Ascending aorta (tissue), 2 donors: ENCODE results near the gene SLC8A2. TPM values are rescaled to one million over a fixed set of nuclear protein-coding genes. Genes with fewer than 3 reads are reported as not detected.
A peak's percentile ranks its signal among the peaks of the same experiment; 100 is the strongest.

Experiments
- DNase-seq, 2 donors: peaks; one replicate each; pipeline ENCODE4 v3.0.0-alpha.2; 2019; ENCODE audit warnings: low spot score in 2 of 2
- H3K27ac ChIP-seq, 2 donors: fragments of 200-600 bp; sonication (generic); one replicate each; pipeline ENCODE4 v1.5.1; 2016 to 2017; ENCODE audit warnings: mild to moderate bottlenecking in 1 of 2
- H3K27me3 ChIP-seq: fragments of 200-600 bp; sonication (generic); one replicate; pipeline ENCODE4 v1.5.1; 2017
- H3K36me3 ChIP-seq, 2 donors: fragments of 200-600 bp; sonication (generic); one replicate each; pipeline ENCODE4 v1.5.1; 2016
- H3K4me1 ChIP-seq, 2 donors: fragments of 200-600 bp; sonication (generic); one replicate each; pipeline ENCODE4 v1.5.1; 2016 to 2017; ENCODE audit warnings: mild to moderate bottlenecking in 1 of 2
- H3K4me3 ChIP-seq, 2 donors: fragments of 200-600 bp; sonication (generic); one replicate each; pipeline ENCODE4 v1.5.1; 2016 to 2017; ENCODE audit warnings: mild to moderate bottlenecking in 1 of 2
- H3K9me3 ChIP-seq, 2 donors: fragments of 200-600 bp; sonication (generic); one replicate each; pipeline ENCODE4 v1.5.1; 2016
- CTCF ChIP-seq, 3 experiments: fragments of 200-600 bp in 2 of 3; fragments of 450-650 bp in 1 of 3; sonication (generic) in 2 of 3; IDR thresholded peaks; one replicate each; pipeline ENCODE4 v1.5.1; 2016 to 2019; ENCODE audit warnings: antibody characterized with exemption in 3 of 3, mild to moderate bottlenecking in 1 of 3, moderate library complexity in 1 of 3
- intact Hi-C: fragments of 100-400 bp; cut with DNase I; formaldehyde crosslinking; loops from one replicate; pipeline ENCODE4 v1.15.1; 2023
- total RNA-seq: library from RNA; depleted of rRNA; stranded (reverse); fragments of >200 nt; gene quantifications from one replicate; pipeline ENCODE4 v1.1.0, GENCODE V29; 2016

The SLC8A2 gene
- total RNA-seq, 1 donor from 2014 or later: not detected

- H3K9me3 ChIP-seq: no peaks in the 10 kb centered on the region
- H3K4me1 ChIP-seq: peaks cover 10 to 12% of the 10 kb centered on the region in 2 donors
- H3K4me3 ChIP-seq: no peak overlapping the region
- no peak for TF ChIP-seq CTCF (IDR thresholded peaks at IDR 0.05)
- no peak overlapping the region for H3K27ac ChIP-seq
- no peak for DNase-seq
- H3K36me3 ChIP-seq: no peaks in the 10 kb centered on the region
- no peaks in the 10 kb centered on the region for H3K27me3 ChIP-seq
- intact Hi-C loops: no loop called here
Measured at GRCh38 chr19:47476438-47476972, 4.8 kb upstream of the SLC8A2 start.

- no peak overlapping the region for H3K27ac ChIP-seq
- no peaks in the 10 kb centered on the region for H3K36me3 ChIP-seq
- no peaks in the 10 kb centered on the region for H3K27me3 ChIP-seq
- H3K9me3 ChIP-seq: no peaks in the 10 kb centered on the region
- no peak for DNase-seq
- H3K4me1 ChIP-seq: peaks cover 12 to 16% of the 10 kb centered on the region in 2 donors
- intact Hi-C loops: no loop called here
- no peak for TF ChIP-seq CTCF (IDR thresholded peaks at IDR 0.05)
- H3K4me3 ChIP-seq: no peak overlapping the region
Measured at GRCh38 chr19:47475465-47475864, 3.8 kb upstream of the SLC8A2 start.

- DNase-seq: no peak
- H3K9me3 ChIP-seq: no peaks in the 10 kb centered on the region
- H3K4me3 ChIP-seq: no peak overlapping the region
- no peak for TF ChIP-seq CTCF (IDR thresholded peaks at IDR 0.05)
- intact Hi-C loops: no loop called here
- no peaks in the 10 kb centered on the region for H3K27me3 ChIP-seq
- H3K4me1 ChIP-seq: peaks cover 12 to 16% of the 10 kb centered on the region in 2 donors
- no peak overlapping the region for H3K27ac ChIP-seq
- H3K36me3 ChIP-seq: no peaks in the 10 kb centered on the region
Measured at GRCh38 chr19:47473336-47473735, 1.6 kb upstream of the SLC8A2 start.

- H3K4me1 ChIP-seq: peaks cover 12 to 16% of the 10 kb centered on the region in 2 donors
- H3K4me3 ChIP-seq: peak overlapping the region in 1 of 2 donors; percentile 60
- DNase-seq: no peak
- no peak for TF ChIP-seq CTCF (IDR thresholded peaks at IDR 0.05)
- H3K27me3 ChIP-seq: no peaks in the 10 kb centered on the region
- no peaks in the 10 kb centered on the region for H3K9me3 ChIP-seq
- no peak overlapping the region for H3K27ac ChIP-seq
- no peaks in the 10 kb centered on the region for H3K36me3 ChIP-seq
- intact Hi-C loops: no loop called here
Measured at GRCh38 chr19:47471381-47471732, 336 bp downstream of the SLC8A2 start.

- Histone ChIP-seq H3K27me3 (no peaks in the 10 kb centered on the region), H3K36me3 (no peaks in the 10 kb centered on the region), H3K4me1 (peaks cover 12 to 16% of the 10 kb centered on the region in 2 donors), H3K27ac (no peak overlapping the region), H3K9me3 (no peaks in the 10 kb centered on the region), H3K4me3 (no peak overlapping the region)
- no peak for DNase-seq
- no peak for TF ChIP-seq CTCF (IDR thresholded peaks at IDR 0.05)
- intact Hi-C loops: no loop called here
Measured at GRCh38 chr19:47470447-47471195, 1.1 kb downstream of the SLC8A2 start.
